GM12865 (cell line): ENCODE measurements around the gene PTX4.

Experiments
- DNase-seq: peaks from one replicate; pipeline ENCODE4 v3.0.0; 2010; ENCODE audit warnings: low read depth
- H3K4me3 ChIP-seq: 2 replicates; pipeline ENCODE4 v1.5.1; 2011; ENCODE audit warnings: mild to moderate bottlenecking, low read depth, low read length, control low read depth
- CTCF ChIP-seq: IDR thresholded peaks from 2 replicates; pipeline ENCODE4 v1.5.1; 2011; ENCODE audit warnings: low read length, control low read depth, low read depth, inconsistent platforms; ENCODE audit not compliant: insufficient read depth; ENCODE audit errors: missing control alignments

Gene PTX4

GRCh38 chr16:1435921-1436697 lies 52.6 kb downstream of the PTX4 start:
- no peak for DNase-seq
- TF ChIP-seq CTCF, result no peak
- no peak overlapping the region for H3K4me3 ChIP-seq
